Heart right ventricle (tissue), 16 donors: ENCODE data around the gene DOCK2. TPM values are rescaled to one million over a fixed set of nuclear protein-coding genes. Genes with fewer than 3 reads are reported as not detected.
A peak's percentile ranks its signal among the peaks of the same experiment; 100 is the strongest.

Experiments used
- ATAC-seq, 8 donors: fragments of 200-7000 bp; cut with Tn5 transposase; one replicate each; pipeline ENCODE4 v1.9.1; 2020; ENCODE audit warnings: mild to moderate bottlenecking in 8 of 8, moderate library complexity in 8 of 8, moderate number of reproducible peaks in 1 of 8
- DNase-seq, 2 donors: peaks; one replicate each; pipeline ENCODE4 v3.0.0-alpha.2; 2020
- H3K27ac ChIP-seq, 10 donors: fragments of 200-600 bp; sonication (generic) in 2 of 10; one replicate each; pipeline versions ENCODE4 v1.5.0 to v1.8.0; 2020 to 2022; ENCODE audit warnings: mild to moderate bottlenecking in 3 of 10
- H3K27me3 ChIP-seq, 7 donors: fragments of 200-600 bp; one replicate each; pipeline ENCODE4 v1.8.0; 2021 to 2022; ENCODE audit warnings: mild to moderate bottlenecking in 2 of 7
- H3K36me3 ChIP-seq, 9 donors: fragments of 200-600 bp; sonication (generic) in 1 of 9; one replicate each; pipeline versions ENCODE4 v1.5.0 to v1.8.0; 2020 to 2022; ENCODE audit warnings: mild to moderate bottlenecking in 2 of 9
- H3K4me1 ChIP-seq, 9 donors: fragments of 200-600 bp; sonication (generic) in 1 of 9; one replicate each; pipeline versions ENCODE4 v1.5.0 to v1.8.0; 2020 to 2022; ENCODE audit warnings: mild to moderate bottlenecking in 4 of 9
- H3K4me3 ChIP-seq, 10 donors: fragments of 200-600 bp; sonication (generic) in 2 of 10; one replicate each; pipeline versions ENCODE4 v1.5.0 to v1.8.0; 2020 to 2022; ENCODE audit warnings: mild to moderate bottlenecking in 7 of 10, moderate library complexity in 2 of 10
- H3K9me3 ChIP-seq, 11 donors: fragments of 200-600 bp in 10 of 11; sonication (generic) in 2 of 11; one replicate each; pipeline versions ENCODE4 v1.5.0 to v1.8.0; 2013 to 2022; ENCODE audit warnings: mild to moderate bottlenecking in 2 of 11, control low read depth in 1 of 11, moderate library complexity in 1 of 11
- CTCF ChIP-seq, 9 donors: fragments of 200-600 bp; sonication (generic) in 2 of 9; IDR thresholded peaks; one replicate each; pipeline versions ENCODE4 v1.5.0 to v1.8.0; 2021 to 2022; ENCODE audit warnings: antibody characterized with exemption in 9 of 9, mild to moderate bottlenecking in 5 of 9, moderate library complexity in 1 of 9
- WGBS, 2 donors: extraction: QIAGEN DNeasy Blood & Tissue Kit; methylation state at CpG; one replicate each; pipeline ENCODE4 v1.1.7; 2013; ENCODE audit warnings: inconsistent platforms in 1 of 2; 5-methylcytosine and 5-hydroxymethylcytosine counted together
- intact Hi-C, 10 donors: fragments of 100-400 bp; cut with DNase I; formaldehyde crosslinking; loops; one replicate each; pipeline versions ENCODE4 v1.11.1 to v1.14.2; 2022
- polyA plus RNA-seq, 2 donors: library from polyadenylated mRNA; stranded (reverse); fragments of 200-250 nt; gene quantifications; one replicate each; pipeline ENCODE4 v1.2.3, GENCODE V29; 2013
- total RNA-seq, 10 donors: library from RNA; stranded (reverse); fragmentation: NEBNext Ultra II Directional in 3 of 10; extraction: Animal tissue kit (Norgen Biotek cat#: 25700) in 3 of 10; gene quantifications; one replicate each; pipeline versions ENCODE4 v1.2.1 to v1.2.4, GENCODE V29; 2021 to 2023
- donor health status: Arrhythmogenic right ventricular cardiomyopathy.
- donor health status: ischemic (EF 13 %, LVEDD 7.1; RV severe dilation, severe dysfunction).
- donor health status: healthy with polysubstance abuse.
- donor health status: DM: no; HTN: yes; CAD: no.
- donor health status: DM: no; HTN: no; CAD: no.
- donor health status: ischemic (EF 25% LVEDD 6.9; RV normal size, moderate dysfunction).
- donor health status: ischemic (EF 25% LVEDD 5.7; RV mildly dilated, moderate dysfunction).
- donor health status: healthy.
- donor health status: DM: yes; HTN: yes; CAD: no.
- donor health status: Ischemic cardiomyopathy.
- donor health status: ischemic (EF 35%, LVEDD 5.7; RV mildly dilated, moderate dysfunction).
- donor health status: nonischemic (EF 11% LVEDD 7.7; RV severe dilation, severe dysfunction).
- donor health status: DM: yes; HTN: yes; CAD: no.
- donor health status: PGD.
- donor health status: ischemic (EF 29% LVEDD 5.4; RV normal size, mild dysfunction).
- donor health status: nonischemic (EF 23%, LVEDD 6.1; RV moderate dilation, normal function).

DOCK2 gene
- total and polyA plus RNA-seq, 12 donors: 1.2 to 24.6 (median 4.2) TPM

DNA sequence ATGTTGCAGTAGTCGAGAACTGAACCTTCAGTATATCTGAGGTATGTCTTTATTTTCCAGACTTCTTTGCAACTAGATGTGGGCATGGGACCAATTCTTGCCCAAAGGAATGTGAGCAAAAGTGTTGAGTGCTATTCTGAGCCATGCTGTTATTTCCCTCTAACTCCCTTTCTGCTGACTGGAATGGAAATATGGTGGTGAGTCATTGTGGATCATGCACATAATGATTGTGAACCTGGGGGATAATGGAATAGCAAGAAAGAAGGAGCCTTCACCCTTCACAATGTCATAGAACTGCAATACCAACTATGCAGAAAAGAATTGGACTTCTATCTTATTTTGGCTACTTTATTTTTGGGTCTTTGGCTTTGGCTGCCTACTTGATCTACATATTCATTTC, 10.3 kb upstream of the DOCK2 start:
- ATAC-seq: no peak

DNA sequence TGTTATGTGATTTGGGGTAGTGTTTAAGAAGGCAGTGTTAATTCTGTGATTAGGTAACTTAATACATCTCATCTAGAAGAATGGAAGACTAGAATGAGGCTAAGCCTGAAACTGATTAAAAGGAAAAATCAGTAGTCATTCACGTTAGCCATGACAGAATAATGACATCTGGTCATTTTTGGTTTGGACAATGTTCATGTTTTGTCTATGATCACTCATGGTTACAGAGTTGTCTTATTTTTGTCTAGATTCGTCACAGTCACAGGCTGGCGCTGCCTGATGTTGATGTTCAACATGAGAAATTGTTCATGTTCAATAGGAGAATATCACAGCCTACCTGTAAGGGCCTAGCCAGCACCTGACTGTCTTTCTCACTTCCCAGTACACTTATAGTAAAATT, 9.5 kb upstream of the DOCK2 start:
- no peaks in the 10 kb centered on the region for H3K4me1 ChIP-seq
- 71 to 89% methylated on average over 3 of the region's 3 CpGs for WGBS, 2 donors
- H3K27ac ChIP-seq: no peak overlapping the region
- no peak for TF ChIP-seq CTCF (IDR thresholded peaks at IDR 0.05)
- intact Hi-C loops: no loop called here
- no peak overlapping the region for H3K4me3 ChIP-seq
- peaks cover 0 to 9% (median 0%) of the 10 kb centered on the region in 11 donors for H3K9me3 ChIP-seq
- ATAC-seq (no peak), DNase-seq (no peak)
- no peaks in the 10 kb centered on the region for H3K36me3 ChIP-seq
- no peaks in the 10 kb centered on the region for H3K27me3 ChIP-seq

More for the DNA sequence above, 10.3 kb upstream of the DOCK2 start:
- no peak for DNase-seq
- TF ChIP-seq CTCF (IDR thresholded peaks at IDR 0.05): no peak
- H3K27me3 ChIP-seq: no peaks in the 10 kb centered on the region
- intact Hi-C loops: no loop called here
- peaks cover 0 to 9% (median 0%) of the 10 kb centered on the region in 11 donors for H3K9me3 ChIP-seq
- no peaks in the 10 kb centered on the region for H3K36me3 ChIP-seq
- no peak overlapping the region for H3K27ac ChIP-seq
- no peaks in the 10 kb centered on the region for H3K4me1 ChIP-seq
- 80 to 83% methylated on average over 1 of the region's 1 CpG for WGBS, 2 donors
- no peak overlapping the region for H3K4me3 ChIP-seq

- no peak for TF ChIP-seq CTCF (IDR thresholded peaks at IDR 0.05)
- no peaks in the 10 kb centered on the region for H3K36me3 ChIP-seq
- DNase-seq (no peak), ATAC-seq (no peak)
- H3K4me3 ChIP-seq: no peak overlapping the region
- no peak overlapping the region for H3K27ac ChIP-seq
- no peaks in the 10 kb centered on the region for H3K4me1 ChIP-seq
- peaks cover 0 to 1% (median 0%) of the 10 kb centered on the region in 11 donors for H3K9me3 ChIP-seq
- WGBS, 2 donors: 78 to 81% methylated on average over 2 of the region's 2 CpGs
- H3K27me3 ChIP-seq: no peaks in the 10 kb centered on the region
- intact Hi-C loops: no loop called here
Observed at GRCh38 chr5:169628892-169629291, 8.2 kb upstream of the DOCK2 start.

- intact Hi-C loops: no loop called here
- TF ChIP-seq CTCF (IDR thresholded peaks at IDR 0.05): no peak
- no peak overlapping the region for H3K27ac ChIP-seq
- no peaks in the 10 kb centered on the region for H3K4me1 ChIP-seq
- ATAC-seq (peak in 2 of 8 donors; percentile 59 to 74), DNase-seq (no peak)
- no peak overlapping the region for H3K4me3 ChIP-seq
- no peaks in the 10 kb centered on the region for H3K36me3 ChIP-seq
- H3K9me3 ChIP-seq: peaks cover 0 to 8% (median 0%) of the 10 kb centered on the region in 11 donors
- H3K27me3 ChIP-seq: peaks cover 0 to 3% (median 0%) of the 10 kb centered on the region in 7 donors
- 74 to 75% methylated on average over 6 of the region's 6 CpGs for WGBS, 2 donors
Observed at GRCh38 chr5:169629847-169630548, 7.1 kb upstream of the DOCK2 start.
